SU-DHL-6 (cell line): Measurements from ENCODE around the gene FARS2.

Experiments used
- H2AFZ ChIP-seq: fragments of 200-600 bp; sonication (generic); 2 replicates; pipeline ENCODE4 v1.6.1; 2014; ENCODE audit warnings: low read depth, mild to moderate bottlenecking, moderate library complexity, mixed read lengths, antibody characterized with exemption, low read length; ENCODE audit not compliant: severe bottlenecking
- H3F3A ChIP-seq: fragments of 200-600 bp; shearing (Covaris generic); 2 replicates; pipeline ENCODE4 v1.6.0; 2016; ENCODE audit warnings: antibody characterized with exemption, mild to moderate bottlenecking; ENCODE audit not compliant: insufficient read depth
- H3K27ac ChIP-seq: fragments of 200-600 bp; sonication (generic); 2 replicates; pipeline ENCODE4 v1.5.1; 2016; ENCODE audit warnings: low read depth, mild to moderate bottlenecking, low read length, moderate library complexity, mixed read lengths
- H3K27me3 ChIP-seq: fragments of 200-600 bp; sonication (generic), shearing (Covaris generic); 2 replicates; pipeline ENCODE4 v1.6.0; 2014; ENCODE audit warnings: mild to moderate bottlenecking, low read length
- H3K36me3 ChIP-seq: fragments of 200-600 bp; sonication (generic); 2 replicates; pipeline ENCODE4 v1.6.1; 2014; ENCODE audit warnings: mild to moderate bottlenecking, low read length, mixed read lengths
- H3K4me2 ChIP-seq: fragments of 300-600, 200-600 bp; shearing (Covaris generic), sonication (generic); 2 replicates; pipeline ENCODE4 v1.6.0; 2014; ENCODE audit warnings: low read length, low read depth, mild to moderate bottlenecking; ENCODE audit not compliant: poor library complexity, severe bottlenecking
- H3K4me3 ChIP-seq: fragments of 200-600 bp; sonication (generic); 2 replicates; pipeline ENCODE4 v1.5.1; 2014; ENCODE audit warnings: antibody characterized with exemption, low read length, mild to moderate bottlenecking, mixed read lengths; ENCODE audit not compliant: insufficient read depth, poor library complexity, severe bottlenecking
- H3K79me2 ChIP-seq: fragments of 200-600 bp; sonication (generic); 2 replicates; pipeline ENCODE4 v1.6.1; 2014; ENCODE audit warnings: mild to moderate bottlenecking, low read length, moderate library complexity; ENCODE audit not compliant: insufficient read depth
- H3K9ac ChIP-seq: fragments of 200-600 bp; sonication (generic); 2 replicates; pipeline ENCODE4 v1.7.0; 2014; ENCODE audit warnings: mild to moderate bottlenecking, low read length
- H3K9me2 ChIP-seq: fragments of 200-600 bp; sonication (generic); replicated peaks from 2 replicates; pipeline ENCODE4 v1.6.1; 2014; ENCODE audit warnings: low read length; ENCODE audit not compliant: insufficient read depth
- H3K9me3 ChIP-seq: fragments of 200-600 bp; sonication (generic); 2 replicates; pipeline ENCODE4 v1.6.1; 2014; ENCODE audit warnings: low read length, mixed read lengths; ENCODE audit not compliant: insufficient read depth
- H4K20me1 ChIP-seq: fragments of 200-600 bp; sonication (generic); 2 replicates; pipeline ENCODE4 v1.6.1; 2014; ENCODE audit warnings: low read depth, mild to moderate bottlenecking, antibody characterized with exemption, low read length, moderate library complexity, mixed read lengths
- CTCF ChIP-seq: fragments of 200-600 bp; sonication (generic); IDR thresholded peaks from one replicate; pipeline ENCODE4 v1.5.1; 2017; ENCODE audit warnings: antibody characterized with exemption, mild to moderate bottlenecking, low read length, moderate library complexity; ENCODE audit not compliant: insufficient read depth, poor library complexity, severe bottlenecking
- EZH2phosphoT487 ChIP-seq: fragments of 200-600 bp; sonication (generic), shearing (Covaris generic); conservative IDR thresholded peaks from 2 replicates; pipeline ENCODE4 v1.6.1; 2018; ENCODE audit warnings: mild to moderate bottlenecking, antibody characterized with exemption, low read length, moderate library complexity, mixed read lengths

Gene FARS2

GRCh38 chr6:5379647-5380242, 118.4 kb downstream of the FARS2 start:
- H3K9me2 ChIP-seq: no peaks in the 10 kb centered on the region
- H3K4me2 ChIP-seq: no peak overlapping the region
- TF ChIP-seq CTCF (peak; percentile 90), EZH2phosphoT487 (no peak)
- no peak overlapping the region for H3K27ac ChIP-seq
- H3K9ac ChIP-seq: no peak overlapping the region
- H4K20me1 ChIP-seq: peaks cover 10% of the 10 kb centered on the region
- H3K4me3 ChIP-seq: no peak overlapping the region
- no peaks in the 10 kb centered on the region for H3K79me2 ChIP-seq
- H3K9me3 ChIP-seq: no peaks in the 10 kb centered on the region
- H2AFZ ChIP-seq: no peak overlapping the region
- H3K36me3 ChIP-seq: no peaks in the 10 kb centered on the region
- no peaks in the 10 kb centered on the region for H3F3A ChIP-seq
- H3K27me3 ChIP-seq: no peaks in the 10 kb centered on the region

- H3K4me3 ChIP-seq: no peak overlapping the region
- no peaks in the 10 kb centered on the region for H3F3A ChIP-seq
- no peak overlapping the region for H3K4me2 ChIP-seq
- H3K9ac ChIP-seq: no peak overlapping the region
- no peaks in the 10 kb centered on the region for H3K9me2 ChIP-seq
- TF ChIP-seq CTCF: no peak
- no peak for TF ChIP-seq EZH2phosphoT487
- no peaks in the 10 kb centered on the region for H3K36me3 ChIP-seq
- H4K20me1 ChIP-seq: peaks cover 18% of the 10 kb centered on the region
- H3K27ac ChIP-seq: no peak overlapping the region
- no peaks in the 10 kb centered on the region for H3K79me2 ChIP-seq
- no peaks in the 10 kb centered on the region for H3K9me3 ChIP-seq
- H3K27me3 ChIP-seq: no peaks in the 10 kb centered on the region
- no peak overlapping the region for H2AFZ ChIP-seq
These were observed 122.5 kb downstream of the FARS2 start for GRCh38 chr6:5383856-5384255.

GRCh38 chr6:5384276-5384675, 123.0 kb downstream of the FARS2 start:
- H3K27ac ChIP-seq: no peak overlapping the region
- no peak overlapping the region for H2AFZ ChIP-seq
- H3K4me3 ChIP-seq: no peak overlapping the region
- no peaks in the 10 kb centered on the region for H3K9me3 ChIP-seq
- TF ChIP-seq EZH2phosphoT487: no peak
- no peaks in the 10 kb centered on the region for H3K36me3 ChIP-seq
- H3K9ac ChIP-seq: no peak overlapping the region
- H3K27me3 ChIP-seq: no peaks in the 10 kb centered on the region
- no peaks in the 10 kb centered on the region for H3F3A ChIP-seq
- no peaks in the 10 kb centered on the region for H3K9me2 ChIP-seq
- no peaks in the 10 kb centered on the region for H3K79me2 ChIP-seq
- H3K4me2 ChIP-seq: no peak overlapping the region
- H4K20me1 ChIP-seq: peaks cover 20% of the 10 kb centered on the region

GRCh38 chr6:5388326-5388725, 127.0 kb downstream of the FARS2 start:
- Histone ChIP-seq H3F3A (no peaks in the 10 kb centered on the region), H3K4me3 (no peak overlapping the region), H4K20me1 (peaks cover 28% of the 10 kb centered on the region), H3K27me3 (no peaks in the 10 kb centered on the region), H3K4me2 (no peak overlapping the region), H2AFZ (no peak overlapping the region), H3K36me3 (no peaks in the 10 kb centered on the region), H3K79me2 (no peaks in the 10 kb centered on the region), H3K9ac (no peak overlapping the region), H3K9me3 (no peaks in the 10 kb centered on the region), H3K27ac (no peak overlapping the region), H3K9me2 (no peaks in the 10 kb centered on the region)
- TF ChIP-seq CTCF (no peak), EZH2phosphoT487 (no peak)
